ENCODE measurements around the gene C2CD3. TPM values are rescaled to one million over a fixed set of nuclear protein-coding genes. Genes with fewer than 3 reads are reported as not detected.
"Not testable (repeated sequence)": the region's sequence is repeated elsewhere in the genome, so short reads cannot be mapped to it uniquely, and the experiment has no call there.

The C2CD3 gene
- polyA plus RNA-seq, 1 experiment: 10.3 TPM

- ChIA-PET CTCF (interaction anchor here (0.6 to 1.2 kb wide), 3 partner anchors 12 to 659 kb away, joined by 3 to 4 read pairs (median 3); no protein-coding TSS in a partner anchor), POLR2A (no interaction called here)
- H3K4me3 ChIP-seq (ENCODE audit: low read depth, low read length): no peak overlapping the region
- no peak for TF ChIP-seq CTCF (IDR thresholded peaks at IDR 0.05; ENCODE audit: insufficient read depth, low read depth, low read length)
- peaks cover 4% of the 10 kb centered on the region for H3K36me3 ChIP-seq (ENCODE audit: control insufficient read depth, insufficient read depth, low read length)
- peak; percentile 60 for DNase-seq (ENCODE audit: low read depth)
- no peaks in the 10 kb centered on the region for H3K27me3 ChIP-seq (ENCODE audit: control insufficient read depth, insufficient read depth, low read length)
Observed at GRCh38 chr11:74069146-74070046, 101.4 kb downstream of the C2CD3 start.

GRCh38 chr11:74066663-74067062 is 104.1 kb downstream of the C2CD3 start:
- CTCF ChIA-PET; H3K27me3 ChIP-seq (ENCODE audit: control insufficient read depth, insufficient read depth, low read length); H3K36me3 ChIP-seq (ENCODE audit: control insufficient read depth, insufficient read depth, low read length); H3K4me3 ChIP-seq (ENCODE audit: low read depth, low read length); DNase-seq (ENCODE audit: low read depth); POLR2A ChIA-PET: not testable (repeated sequence)

- H3K4me3 ChIP-seq (ENCODE audit: low read depth, low read length); DNase-seq (ENCODE audit: low read depth); H3K27me3 ChIP-seq (ENCODE audit: control insufficient read depth, insufficient read depth, low read length); CTCF ChIA-PET; H3K36me3 ChIP-seq (ENCODE audit: control insufficient read depth, insufficient read depth, low read length); POLR2A ChIA-PET: not testable (repeated sequence)
Observed at GRCh38 chr11:74065534-74065933, 105.3 kb downstream of the C2CD3 start.

- CTCF ChIA-PET; H3K27me3 ChIP-seq (ENCODE audit: control insufficient read depth, insufficient read depth, low read length); DNase-seq (ENCODE audit: low read depth); H3K4me3 ChIP-seq (ENCODE audit: low read depth, low read length); POLR2A ChIA-PET; H3K36me3 ChIP-seq (ENCODE audit: control insufficient read depth, insufficient read depth, low read length): not testable (repeated sequence)
Observed at GRCh38 chr11:74063628-74064027, 107.2 kb downstream of the C2CD3 start.

- H3K36me3 ChIP-seq (ENCODE audit: control insufficient read depth, insufficient read depth, low read length); DNase-seq (ENCODE audit: low read depth); H3K27me3 ChIP-seq (ENCODE audit: control insufficient read depth, insufficient read depth, low read length); CTCF ChIA-PET; H3K4me3 ChIP-seq (ENCODE audit: low read depth, low read length): not testable (repeated sequence)
- POLR2A ChIA-PET: interaction anchor here (0.6 kb wide), 1 partner anchor 35 kb away, joined by 12 read pairs; no protein-coding TSS in a partner anchor
Observed at GRCh38 chr11:74061599-74061998, 109.2 kb downstream of the C2CD3 start.

GRCh38 chr11:74057249-74058151 is 113.3 kb downstream of the C2CD3 start:
- peaks cover 3% of the 10 kb centered on the region; the same call in 1 of the 2 replicates for H3K36me3 ChIP-seq (ENCODE audit: control insufficient read depth, insufficient read depth, low read length)
- no peak for TF ChIP-seq CTCF (IDR thresholded peaks at IDR 0.05; ENCODE audit: insufficient read depth, low read depth, low read length)
- H3K27me3 ChIP-seq (ENCODE audit: control insufficient read depth, insufficient read depth, low read length): no peaks in the 10 kb centered on the region
- DNase-seq (ENCODE audit: low read depth): no peak
- H3K4me3 ChIP-seq (ENCODE audit: low read depth, low read length): no peak overlapping the region
- POLR2A ChIA-PET: no interaction called here
- CTCF ChIA-PET: no interaction called here

- Histone ChIP-seq H3K36me3 (ENCODE audit: control insufficient read depth, insufficient read depth, low read length) (peaks cover 3% of the 10 kb centered on the region; the same call in 1 of the 2 replicates), H3K27me3 (ENCODE audit: control insufficient read depth, insufficient read depth, low read length) (no peaks in the 10 kb centered on the region), H3K4me3 (ENCODE audit: low read depth, low read length) (no peak overlapping the region)
- no peak for TF ChIP-seq CTCF (IDR thresholded peaks at IDR 0.05; ENCODE audit: insufficient read depth, low read depth, low read length)
- peak; percentile 9 for DNase-seq (ENCODE audit: low read depth)
- ChIA-PET POLR2A (no interaction called here), CTCF (interaction anchor here (1.1 kb wide), 1 partner anchor 14 kb away, joined by 3 read pairs; no protein-coding TSS in a partner anchor)
Observed at GRCh38 chr11:74055938-74056337, 114.9 kb downstream of the C2CD3 start.
